HepG2 (cell line): Measurements from ENCODE around the gene SLC51B. TPM values are rescaled to one million over a fixed set of nuclear protein-coding genes. Genes with fewer than 3 reads are reported as not detected.

ENCODE experiments used
- ASH2L ChIP-seq: fragments of 300-600, 200-600 bp; sonication (generic); IDR thresholded peaks from 2 replicates; pipeline ENCODE4 v1.7.0; 2017; ENCODE audit warnings: low read depth, mild to moderate bottlenecking, moderate library complexity, mixed read lengths, low read length; ENCODE audit not compliant: insufficient read length
- DR1 ChIP-seq: sonication (generic); formaldehyde crosslinking; IDR thresholded peaks from 2 replicates; pipeline ENCODE4 v1.8.0; 2021; ENCODE audit warnings: mild to moderate bottlenecking, missing genetic modification reagents, inconsistent platforms
- FOXM1 ChIP-seq: sonication (generic); formaldehyde crosslinking; IDR thresholded peaks from 2 replicates; pipeline ENCODE4 v1.5.0; 2020; ENCODE audit warnings: missing genetic modification reagents
- HNF4G ChIP-seq, 2 experiments: sonication (generic) in 1 of 2; formaldehyde crosslinking in 1 of 2; IDR thresholded peaks; 2 replicates each; pipeline versions ENCODE4 v1.4.0 to v1.6.1; 2011 to 2020; ENCODE audit warnings: borderline replicate concordance in 2 of 2, low read depth in 2 of 2, mild to moderate bottlenecking in 2 of 2, low read length in 1 of 2, missing genetic modification reagents in 1 of 2, moderate library complexity in 1 of 2
- IRX3 ChIP-seq: sonication (generic); formaldehyde crosslinking; IDR thresholded peaks from 2 replicates; pipeline ENCODE4 v1.8.1; 2023; ENCODE audit warnings: mild to moderate bottlenecking, low read depth, missing genetic modification reagents, borderline replicate concordance
- MAFG ChIP-seq: sonication (generic); formaldehyde crosslinking; IDR thresholded peaks from 2 replicates; pipeline ENCODE4 v1.5.1; 2020; ENCODE audit warnings: mild to moderate bottlenecking, missing genetic modification reagents
- NR2C2 ChIP-seq: sonication (generic); formaldehyde crosslinking; IDR thresholded peaks from 2 replicates; pipeline ENCODE4 v1.4.0; 2020; ENCODE audit warnings: missing genetic modification reagents, mild to moderate bottlenecking, moderate library complexity, borderline replicate concordance
- PHF21A ChIP-seq: sonication (generic); formaldehyde crosslinking; IDR thresholded peaks from 2 replicates; pipeline ENCODE4 v1.5.0; 2020; ENCODE audit warnings: mild to moderate bottlenecking, missing genetic modification reagents
- PPARG ChIP-seq: conservative IDR thresholded peaks from 2 replicates; pipeline ENCODE4 v1.6.1; 2016; ENCODE audit warnings: missing biosample characterization, missing genetic modification reagents
- REL ChIP-seq: sonication (generic); formaldehyde crosslinking; conservative IDR thresholded peaks from 2 replicates; pipeline ENCODE4 v1.8.0; 2022; ENCODE audit warnings: mild to moderate bottlenecking, missing genetic modification reagents, moderate library complexity
- RXRA ChIP-seq: sonication (generic); formaldehyde crosslinking; IDR thresholded peaks from 2 replicates; pipeline ENCODE4 v1.5.1; 2020; ENCODE audit warnings: missing genetic modification reagents
- SRSF1 ChIP-seq: fragments of 200-400 bp; formaldehyde crosslinking; optimal IDR thresholded peaks from 2 replicates; pipeline ENCODE3; 2017; ENCODE audit warnings: mild to moderate bottlenecking, low read depth, low read length, moderate library complexity
- ZC3H4 ChIP-seq: sonication (generic); formaldehyde crosslinking; IDR thresholded peaks from 2 replicates; pipeline ENCODE4 v1.4.0; 2020; ENCODE audit warnings: missing genetic modification reagents, borderline replicate concordance
- ZFX ChIP-seq: sonication (generic); formaldehyde crosslinking; IDR thresholded peaks from 2 replicates; pipeline ENCODE4 v1.4.0; 2020; ENCODE audit warnings: mild to moderate bottlenecking, low read depth, missing genetic modification reagents, moderate library complexity
- ZMYM3 ChIP-seq: sonication (generic); formaldehyde crosslinking; IDR thresholded peaks from 2 replicates; pipeline ENCODE4 v1.5.1; 2020; ENCODE audit warnings: mild to moderate bottlenecking, missing genetic modification reagents
- ZNF230 ChIP-seq: sonication (generic); formaldehyde crosslinking; IDR thresholded peaks from 2 replicates; pipeline ENCODE4 v1.4.0; 2020; ENCODE audit warnings: mild to moderate bottlenecking, missing genetic modification reagents
- ZNF331 ChIP-seq: sonication (generic); formaldehyde crosslinking; IDR thresholded peaks from 2 replicates; pipeline ENCODE4 v1.4.0; 2020; ENCODE audit warnings: missing genetic modification reagents
- ZNF670 ChIP-seq: sonication (generic); formaldehyde crosslinking; IDR thresholded peaks from 2 replicates; pipeline ENCODE4 v1.8.0; 2022; ENCODE audit warnings: mild to moderate bottlenecking, missing genetic modification reagents, borderline replicate concordance
- polyA plus RNA-seq, 8 experiments: library from polyadenylated mRNA; depleted of rRNA in 3 of 8; stranded (reverse) in 7 of 8; unstranded in 1 of 8; fragments of >200 nt; fragmentation: Illumina TruSeq in 4 of 8; extraction: Trizol in 4 of 8; gene quantifications; 2 replicates each; pipeline versions ENCODE4 v1.2.1 to v1.2.3, GENCODE V29; 2011 to 2016; ENCODE audit warnings: low read depth in 4 of 8, missing spikeins in 1 of 8, mixed read lengths in 1 of 8; ENCODE audit not compliant: insufficient read depth in 1 of 8
- total RNA-seq, 5 experiments: library from RNA; depleted of rRNA; stranded (reverse); fragments of >200 nt; fragmentation: Illumina TruSeq; extraction: Trizol; gene quantifications; 2 replicates each; pipeline ENCODE4 v1.2.3, GENCODE V29; 2016; ENCODE audit warnings: low read depth in 1 of 5
- TF ChIP-seq, protein P1 (sequence below): IDR thresholded peaks from 2 replicates; pipeline ENCODE4 v1.6.1; 2016; ENCODE audit warnings: low read depth, missing genetic modification reagents, missing compliant biosample characterization
- TF ChIP-seq, protein P2 (sequence below): sonication (generic); formaldehyde crosslinking; IDR thresholded peaks from 2 replicates; pipeline ENCODE4 v1.4.0; 2020; ENCODE audit warnings: missing genetic modification reagents

Gene SLC51B
- total and polyA plus RNA-seq, 2 of the 13 experiments (the other 11 are each of a cell fraction or from before 2014, with no cell fraction given): 14.9 to 17.1 TPM

DNA sequence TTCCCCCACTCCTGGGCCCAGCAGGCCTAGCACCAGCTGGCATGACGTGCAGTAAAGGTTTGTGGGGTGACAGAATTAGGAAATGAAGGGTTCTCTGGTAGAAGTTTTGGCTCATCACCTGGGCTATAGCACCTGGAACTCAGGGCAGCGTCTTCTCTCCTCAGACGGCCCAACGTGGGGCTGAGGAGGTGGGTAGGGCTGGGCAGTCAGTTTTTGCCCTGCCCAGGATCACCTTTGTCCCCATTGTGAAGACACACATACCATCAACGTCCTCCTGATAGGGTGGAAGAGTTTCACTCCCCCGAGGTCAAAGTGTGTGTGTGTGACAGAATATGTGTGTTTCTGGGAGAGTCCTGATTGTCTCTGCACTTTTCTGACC is 43.4 kb downstream of the SLC51B start (continued):
- TF ChIP-seq ASH2L: no peak
- TF ChIP-seq RXRA: peak; percentile 43; the same call in 1 of the 2 replicates
- no peak for TF ChIP-seq REL (CRISPR knock-in tag)
- 0 out of 2 replicates have a peak, but pooled peaks have one; percentile 37 for TF ChIP-seq PHF21A (CRISPR knock-in tag)
- no peak for TF ChIP-seq IRX3 (CRISPR knock-in tag)
- 0 out of 2 replicates have a peak, but pooled peaks have one; percentile 35 for TF ChIP-seq ZFX (CRISPR knock-in tag)
- peak; percentile 65; the same call in 1 of the 2 replicates for TF ChIP-seq HNF4G (IDR thresholded peaks at IDR 0.05; ENCODE audit: borderline replicate concordance, low read depth, low read length)
- TF ChIP-seq HNF4G (CRISPR knock-in tag; IDR thresholded peaks at IDR 0.05; ENCODE audit: borderline replicate concordance, low read depth): no peak
- peak; percentile 30; the same call in 1 of the 2 replicates for TF ChIP-seq NR2C2
- TF ChIP-seq ZNF230 (CRISPR knock-in tag): no peak
- no peak for TF ChIP-seq ZMYM3 (CRISPR knock-in tag)
- no peak for TF ChIP-seq DR1
- TF ChIP-seq SRSF1: no peak
- TF ChIP-seq ZNF331 (CRISPR knock-in tag): no peak
- peak; percentile 91 for TF ChIP-seq PPARG
- TF ChIP-seq, protein P1, sequence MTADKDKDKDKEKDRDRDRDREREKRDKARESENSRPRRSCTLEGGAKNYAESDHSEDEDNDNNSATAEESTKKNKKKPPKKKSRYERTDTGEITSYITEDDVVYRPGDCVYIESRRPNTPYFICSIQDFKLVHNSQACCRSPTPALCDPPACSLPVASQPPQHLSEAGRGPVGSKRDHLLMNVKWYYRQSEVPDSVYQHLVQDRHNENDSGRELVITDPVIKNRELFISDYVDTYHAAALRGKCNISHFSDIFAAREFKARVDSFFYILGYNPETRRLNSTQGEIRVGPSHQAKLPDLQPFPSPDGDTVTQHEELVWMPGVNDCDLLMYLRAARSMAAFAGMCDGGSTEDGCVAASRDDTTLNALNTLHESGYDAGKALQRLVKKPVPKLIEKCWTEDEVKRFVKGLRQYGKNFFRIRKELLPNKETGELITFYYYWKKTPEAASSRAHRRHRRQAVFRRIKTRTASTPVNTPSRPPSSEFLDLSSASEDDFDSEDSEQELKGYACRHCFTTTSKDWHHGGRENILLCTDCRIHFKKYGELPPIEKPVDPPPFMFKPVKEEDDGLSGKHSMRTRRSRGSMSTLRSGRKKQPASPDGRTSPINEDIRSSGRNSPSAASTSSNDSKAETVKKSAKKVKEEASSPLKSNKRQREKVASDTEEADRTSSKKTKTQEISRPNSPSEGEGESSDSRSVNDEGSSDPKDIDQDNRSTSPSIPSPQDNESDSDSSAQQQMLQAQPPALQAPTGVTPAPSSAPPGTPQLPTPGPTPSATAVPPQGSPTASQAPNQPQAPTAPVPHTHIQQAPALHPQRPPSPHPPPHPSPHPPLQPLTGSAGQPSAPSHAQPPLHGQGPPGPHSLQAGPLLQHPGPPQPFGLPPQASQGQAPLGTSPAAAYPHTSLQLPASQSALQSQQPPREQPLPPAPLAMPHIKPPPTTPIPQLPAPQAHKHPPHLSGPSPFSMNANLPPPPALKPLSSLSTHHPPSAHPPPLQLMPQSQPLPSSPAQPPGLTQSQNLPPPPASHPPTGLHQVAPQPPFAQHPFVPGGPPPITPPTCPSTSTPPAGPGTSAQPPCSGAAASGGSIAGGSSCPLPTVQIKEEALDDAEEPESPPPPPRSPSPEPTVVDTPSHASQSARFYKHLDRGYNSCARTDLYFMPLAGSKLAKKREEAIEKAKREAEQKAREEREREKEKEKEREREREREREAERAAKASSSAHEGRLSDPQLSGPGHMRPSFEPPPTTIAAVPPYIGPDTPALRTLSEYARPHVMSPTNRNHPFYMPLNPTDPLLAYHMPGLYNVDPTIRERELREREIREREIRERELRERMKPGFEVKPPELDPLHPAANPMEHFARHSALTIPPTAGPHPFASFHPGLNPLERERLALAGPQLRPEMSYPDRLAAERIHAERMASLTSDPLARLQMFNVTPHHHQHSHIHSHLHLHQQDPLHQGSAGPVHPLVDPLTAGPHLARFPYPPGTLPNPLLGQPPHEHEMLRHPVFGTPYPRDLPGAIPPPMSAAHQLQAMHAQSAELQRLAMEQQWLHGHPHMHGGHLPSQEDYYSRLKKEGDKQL (CRISPR knock-in tag): no peak
- no peak for TF ChIP-seq MAFG (CRISPR knock-in tag)
- TF ChIP-seq FOXM1: no peak
- no peak for TF ChIP-seq ZNF670 (CRISPR knock-in tag)
- no peak for TF ChIP-seq ZC3H4 (CRISPR knock-in tag)
- TF ChIP-seq, protein P2, sequence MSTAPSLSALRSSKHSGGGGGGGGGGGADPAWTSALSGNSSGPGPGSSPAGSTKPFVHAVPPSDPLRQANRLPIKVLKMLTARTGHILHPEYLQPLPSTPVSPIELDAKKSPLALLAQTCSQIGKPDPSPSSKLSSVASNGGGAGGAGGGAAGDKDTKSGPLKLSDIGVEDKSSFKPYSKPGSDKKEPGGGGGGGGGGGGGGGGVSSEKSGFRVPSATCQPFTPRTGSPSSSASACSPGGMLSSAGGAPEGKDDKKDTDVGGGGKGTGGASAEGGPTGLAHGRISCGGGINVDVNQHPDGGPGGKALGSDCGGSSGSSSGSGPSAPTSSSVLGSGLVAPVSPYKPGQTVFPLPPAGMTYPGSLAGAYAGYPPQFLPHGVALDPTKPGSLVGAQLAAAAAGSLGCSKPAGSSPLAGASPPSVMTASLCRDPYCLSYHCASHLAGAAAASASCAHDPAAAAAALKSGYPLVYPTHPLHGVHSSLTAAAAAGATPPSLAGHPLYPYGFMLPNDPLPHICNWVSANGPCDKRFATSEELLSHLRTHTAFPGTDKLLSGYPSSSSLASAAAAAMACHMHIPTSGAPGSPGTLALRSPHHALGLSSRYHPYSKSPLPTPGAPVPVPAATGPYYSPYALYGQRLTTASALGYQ (CRISPR knock-in tag): no peak
